NB4 (cell line): Measurements from ENCODE around the gene NPL.

ENCODE experiments used
- DNase-seq: peaks from one replicate; pipeline ENCODE4 v3.0.0; 2010; ENCODE audit warnings: low read depth
- H3K4me3 ChIP-seq: one replicate; pipeline ENCODE4 v1.5.1; 2011; ENCODE audit warnings: mild to moderate bottlenecking, low read depth, low read length, moderate library complexity
- MYC ChIP-seq: IDR thresholded peaks from 2 replicates; pipeline ENCODE4 v1.6.1; 2011; ENCODE audit warnings: low read depth, low read length
- POLR2A ChIP-seq: IDR thresholded peaks from 2 replicates; pipeline ENCODE4 v1.6.1; 2011; ENCODE audit warnings: mild to moderate bottlenecking; ENCODE audit not compliant: insufficient read length; ENCODE audit errors: extremely low read depth
- TF ChIP-seq, protein P1 (sequence below): IDR thresholded peaks from one replicate; pipeline ENCODE4 v1.5.1; 2012; ENCODE audit warnings: low read depth, low read length
- TF ChIP-seq, protein P2 (sequence below): IDR thresholded peaks from 2 replicates; pipeline ENCODE4 v1.6.1; 2011; ENCODE audit warnings: low read depth, low read length

The NPL gene

DNA sequence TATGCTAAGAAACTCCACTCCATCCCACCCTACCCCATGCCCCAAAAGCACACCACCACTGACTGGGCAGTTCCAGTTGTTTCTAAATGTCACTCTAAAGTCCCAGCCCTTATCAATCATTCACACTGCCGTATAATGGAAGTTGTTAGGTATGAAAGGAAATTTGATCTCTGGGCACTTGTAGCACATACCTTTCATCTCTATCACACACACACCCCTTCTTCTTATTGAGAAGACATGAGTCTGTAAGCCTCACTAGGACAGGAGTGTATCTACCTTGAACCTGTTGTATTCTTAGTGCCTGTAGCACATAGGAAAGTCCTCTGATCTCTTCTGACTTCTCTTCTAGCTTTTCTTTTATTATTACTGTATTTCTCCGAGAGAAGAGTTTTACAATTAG lies 27.3 kb downstream of the NPL start:
- no peak overlapping the region for H3K4me3 ChIP-seq
- no peak for TF ChIP-seq POLR2A
- TF ChIP-seq, protein P1, sequence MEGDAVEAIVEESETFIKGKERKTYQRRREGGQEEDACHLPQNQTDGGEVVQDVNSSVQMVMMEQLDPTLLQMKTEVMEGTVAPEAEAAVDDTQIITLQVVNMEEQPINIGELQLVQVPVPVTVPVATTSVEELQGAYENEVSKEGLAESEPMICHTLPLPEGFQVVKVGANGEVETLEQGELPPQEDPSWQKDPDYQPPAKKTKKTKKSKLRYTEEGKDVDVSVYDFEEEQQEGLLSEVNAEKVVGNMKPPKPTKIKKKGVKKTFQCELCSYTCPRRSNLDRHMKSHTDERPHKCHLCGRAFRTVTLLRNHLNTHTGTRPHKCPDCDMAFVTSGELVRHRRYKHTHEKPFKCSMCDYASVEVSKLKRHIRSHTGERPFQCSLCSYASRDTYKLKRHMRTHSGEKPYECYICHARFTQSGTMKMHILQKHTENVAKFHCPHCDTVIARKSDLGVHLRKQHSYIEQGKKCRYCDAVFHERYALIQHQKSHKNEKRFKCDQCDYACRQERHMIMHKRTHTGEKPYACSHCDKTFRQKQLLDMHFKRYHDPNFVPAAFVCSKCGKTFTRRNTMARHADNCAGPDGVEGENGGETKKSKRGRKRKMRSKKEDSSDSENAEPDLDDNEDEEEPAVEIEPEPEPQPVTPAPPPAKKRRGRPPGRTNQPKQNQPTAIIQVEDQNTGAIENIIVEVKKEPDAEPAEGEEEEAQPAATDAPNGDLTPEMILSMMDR = no peak
- no peak for TF ChIP-seq MYC
- TF ChIP-seq, protein P2, sequence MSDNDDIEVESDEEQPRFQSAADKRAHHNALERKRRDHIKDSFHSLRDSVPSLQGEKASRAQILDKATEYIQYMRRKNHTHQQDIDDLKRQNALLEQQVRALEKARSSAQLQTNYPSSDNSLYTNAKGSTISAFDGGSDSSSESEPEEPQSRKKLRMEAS = no peak
- DNase-seq = no peak

DNA sequence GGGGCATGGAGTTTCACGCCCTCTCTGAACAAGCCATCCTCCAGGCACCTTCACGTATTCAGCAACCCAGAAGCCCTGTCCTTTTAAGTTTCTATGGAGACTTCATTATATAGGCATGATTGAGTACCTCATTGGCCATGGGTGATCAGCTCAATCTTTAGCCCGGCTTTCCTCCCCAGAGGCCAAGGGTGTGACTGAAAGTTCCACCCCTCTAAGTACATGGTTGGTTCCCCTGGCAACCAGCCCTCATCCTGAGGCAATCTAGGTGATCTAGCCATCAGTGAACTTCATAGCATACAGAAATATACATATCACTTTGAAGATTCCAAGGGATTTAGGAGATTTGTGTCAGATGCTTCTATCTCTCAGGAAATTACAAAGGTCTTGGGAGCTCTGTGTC lies 28.2 kb downstream of the NPL start:
- DNase-seq = no peak
- no peak overlapping the region for H3K4me3 ChIP-seq
- TF ChIP-seq, protein P1 = no peak
- no peak for TF ChIP-seq POLR2A
- TF ChIP-seq, protein P2 = no peak
- no peak for TF ChIP-seq MYC

GRCh38 chr1:182823220-182823619 lies 33.6 kb downstream of the NPL start:
- DNase-seq = no peak
- H3K4me3 ChIP-seq = no peak overlapping the region
- TF ChIP-seq POLR2A = no peak
- no peak for TF ChIP-seq MYC
- TF ChIP-seq, protein P2 = no peak
- TF ChIP-seq, protein P1 = no peak

DNA sequence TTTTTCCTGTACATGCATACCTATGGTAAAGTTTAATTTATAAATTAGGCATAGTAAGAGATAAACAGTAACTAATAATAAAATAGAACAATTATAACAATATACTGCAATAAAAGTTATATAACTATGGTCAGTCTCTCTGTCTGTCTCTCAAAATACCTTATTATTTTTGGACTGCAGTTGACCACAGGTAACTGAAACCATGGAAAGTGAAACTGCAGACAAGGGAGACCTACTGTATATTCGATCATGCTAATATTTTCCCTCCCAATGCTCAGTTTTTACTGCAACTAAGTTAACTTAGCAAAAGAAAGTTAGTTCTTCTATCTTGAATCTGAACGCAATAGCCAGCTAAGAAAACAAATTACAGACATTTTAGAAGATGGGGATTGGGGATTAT lies 37.3 kb downstream of the NPL start:
- TF ChIP-seq MYC = no peak
- H3K4me3 ChIP-seq = no peak overlapping the region
- no peak for DNase-seq

DNA sequence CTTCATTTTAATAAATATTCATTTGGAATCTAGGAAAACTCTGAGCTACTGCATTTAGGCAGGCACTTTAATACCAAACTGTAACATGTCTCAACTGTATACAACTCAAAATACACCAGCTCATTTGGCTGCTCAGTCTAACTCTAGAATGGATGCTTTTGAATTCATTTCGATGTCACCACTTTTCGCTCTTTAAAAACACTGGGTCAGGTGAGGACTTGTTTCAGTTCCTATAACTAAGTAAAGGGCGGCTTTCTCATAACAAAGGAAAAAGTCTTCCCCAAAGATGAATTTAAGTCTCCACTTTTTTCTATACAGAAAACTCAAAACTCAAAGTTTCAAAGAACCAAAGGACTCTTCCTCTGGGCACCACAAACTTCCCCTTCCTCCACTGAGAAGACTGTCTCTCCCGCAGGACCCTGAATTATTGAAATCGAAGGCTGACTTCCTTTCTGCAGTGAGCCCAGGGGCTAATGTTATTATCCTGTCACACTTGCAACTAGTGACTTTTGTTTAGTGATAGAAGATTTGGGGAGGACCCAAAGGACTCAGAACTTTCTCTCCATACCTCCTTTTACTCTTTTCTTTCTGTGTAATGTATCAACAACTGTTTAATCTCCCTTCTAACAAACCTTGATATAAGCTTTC lies 39.8 kb downstream of the NPL start:
- DNase-seq = peak; percentile 45
- no peak overlapping the region for H3K4me3 ChIP-seq
- TF ChIP-seq, protein P1 = no peak
- TF ChIP-seq, protein P2 = no peak
- TF ChIP-seq MYC = no peak
- TF ChIP-seq POLR2A = no peak

DNA sequence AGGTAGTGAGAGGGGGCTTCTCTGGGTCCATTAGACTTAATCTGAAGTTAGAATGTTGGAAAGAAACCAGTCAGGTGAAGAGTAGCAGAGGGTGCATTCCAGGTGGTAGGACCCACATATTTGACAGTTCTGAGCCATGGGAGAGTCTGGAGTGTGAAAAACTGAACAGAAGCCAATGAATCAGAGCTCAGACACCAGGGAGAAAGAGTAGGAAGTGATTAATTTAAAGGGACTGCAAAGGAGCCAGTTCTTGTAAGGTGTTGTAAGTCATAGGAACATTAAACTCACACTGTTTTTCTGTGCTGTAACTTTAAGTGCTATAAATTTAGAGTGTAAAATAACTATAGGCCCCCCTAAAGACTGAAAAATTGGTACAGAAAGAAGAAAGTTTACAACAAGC lies 43.7 kb downstream of the NPL start:
- DNase-seq = no peak
- no peak overlapping the region for H3K4me3 ChIP-seq
- TF ChIP-seq, protein P2 = no peak
- TF ChIP-seq MYC = no peak
- no peak for TF ChIP-seq POLR2A
- TF ChIP-seq, protein P1 = no peak
